Spleen (tissue), 7 donors: ENCODE data around the gene HAUS1.

Experiments
- CTCF ChIP-seq, 11 experiments: fragments of 200-600 bp in 7 of 11; fragments of 450-650 bp in 4 of 11; sonication (generic) in 4 of 11; IDR thresholded peaks in 8 of 11; conservative IDR thresholded peaks in 3 of 11; 1 replicate in 7 of 11; 2 replicates in 4 of 11; pipeline versions ENCODE4 v1.4.0 to v1.8.0; 2016 to 2021; ENCODE audit warnings: antibody characterized with exemption in 11 of 11, inconsistent platforms in 4 of 11, mild to moderate bottlenecking in 1 of 11
- POLR2A ChIP-seq, 3 donors: fragments of 450-650 bp; IDR thresholded peaks; one replicate each; pipeline ENCODE4 v1.5.1; 2017; ENCODE audit warnings: antibody characterized with exemption in 3 of 3, mild to moderate bottlenecking in 1 of 3
- POLR2AphosphoS5 ChIP-seq, 3 donors: sonication (generic); formaldehyde crosslinking; IDR thresholded peaks; one replicate each; pipeline ENCODE4 v1.5.1; 2017; ENCODE audit warnings: antibody characterized with exemption in 3 of 3
- donor health status: DM: no; HTN: no; CAD: no; lungs with moderate emphysema.
- donor health status: DM: no; HTN: no; CAD: no.
- donor health status: DM: no; HTN: no; CAD: no.

GRCh38 chr18:46169464-46169941, 65.3 kb downstream of the HAUS1 start:
- TF ChIP-seq POLR2AphosphoS5 (IDR thresholded peaks at IDR 0.05), result no peak
- TF ChIP-seq CTCF (IDR thresholded peaks at IDR 0.05 in 8 of 11, conservative IDR thresholded peaks at IDR 0.05 in 3 of 11), result no peak
- TF ChIP-seq POLR2A (IDR thresholded peaks at IDR 0.05), result no peak
